ENCODE measurements around the gene SIRT7.
A peak's percentile ranks its signal among the peaks of the same experiment; 100 is the strongest.

Gene SIRT7

GRCh38 chr17:81931557-81932332 is 13.8 kb upstream of the SIRT7 start:
- FAIRE-seq = no peak

GRCh38 chr17:81931189-81931556 is 13.2 kb upstream of the SIRT7 start:
- no peak for FAIRE-seq

- no peak for FAIRE-seq
Measured at GRCh38 chr17:81930142-81931125, 12.5 kb upstream of the SIRT7 start.

GRCh38 chr17:81929253-81930141 is 11.5 kb upstream of the SIRT7 start:
- FAIRE-seq = no peak

- no peak for FAIRE-seq
Measured at GRCh38 chr17:81928544-81929252, 10.7 kb upstream of the SIRT7 start.

GRCh38 chr17:81927653-81928543 is 9.9 kb upstream of the SIRT7 start, which contains the start of gene MAFG:
TSS of gene MAFG (minus strand) at chr17:81927735. CDS start at chr17:81923185, 4,550 bp downstream.
- peak; percentile 23 for FAIRE-seq

GRCh38 chr17:81927152-81927652 is 9.2 kb upstream of the SIRT7 start:
- FAIRE-seq = no peak

- FAIRE-seq = peak; percentile 94
Measured at GRCh38 chr17:81926451-81927151, 8.6 kb upstream of the SIRT7 start.

- no peak for FAIRE-seq
Measured at GRCh38 chr17:81925860-81926450, 8.0 kb upstream of the SIRT7 start.

GRCh38 chr17:81924557-81925532 is 6.9 kb upstream of the SIRT7 start:
- no peak for FAIRE-seq

GRCh38 chr17:81923302-81924260 is 5.6 kb upstream of the SIRT7 start:
- FAIRE-seq = peak; percentile 61

- FAIRE-seq = no peak
Measured at GRCh38 chr17:81922566-81923301, 4.8 kb upstream of the SIRT7 start.

GRCh38 chr17:81921996-81922565 is 4.1 kb upstream of the SIRT7 start:
- FAIRE-seq = no peak

- peak; percentile 92 for FAIRE-seq
Measured at GRCh38 chr17:81921537-81921862, 3.5 kb upstream of the SIRT7 start.

GRCh38 chr17:81920612-81921536 is 2.9 kb upstream of the SIRT7 start:
- no peak for FAIRE-seq

All from G401.6 (cell line).